GM12878 (cell line): ENCODE data around the gene SHROOM1. TPM values are rescaled to one million over a fixed set of nuclear protein-coding genes. Genes with fewer than 3 reads are reported as not detected.

Experiments
- ATAC-seq: fragments of 200-7000 bp; cut with Tn5 transposase; 3 replicates; pipeline ENCODE4 v1.9.1; 2020; ENCODE audit warnings: mild to moderate bottlenecking, moderate library complexity
- BruUV-seq: library from RNA; stranded (reverse); fragments of 400-500 nt; replicated peaks from 2 replicates; lab custom pipeline; 2021; lab: Mats Ljungman, UMichigan
- CTCF ChIA-PET: fragments of 300-600 bp; sonication (Branson Sonifier 250); formaldehyde crosslinking; extraction: SDS; loops from one replicate; lab custom pipeline; 2021; ENCODE audit warnings: inconsistent platforms; lab: Yijun Ruan, JAX
- POLR2A ChIA-PET: fragments of 350-600 bp; formaldehyde crosslinking; extraction: SDS; loops from one replicate; lab custom pipeline; 2021; ENCODE audit warnings: inconsistent platforms; lab: Charles Lee
- RAD21 ChIA-PET: fragments of 300-600 bp; sonication (Branson Sonifier 250); formaldehyde crosslinking; loops from one replicate; lab custom pipeline; 2023; ENCODE audit warnings: antibody characterized with exemption; ENCODE audit not compliant: unreplicated experiment; lab: Charles Lee
- SMC1A ChIA-PET: fragments of 300-600 bp; sonication (Branson Sonifier 250); formaldehyde crosslinking; loops from one replicate; lab custom pipeline; 2023; ENCODE audit not compliant: unreplicated experiment, uncharacterized antibody; lab: Charles Lee
- DNase-seq: peaks from one replicate; pipeline ENCODE4 v3.0.0-alpha.2; 2011; ENCODE audit warnings: low read depth, low spot score
- FAIRE-seq: peaks from 3 replicates; lab custom pipeline; 2011; peaks lifted over from hg19 to GRCh38; lab: Jason Lieb, UNC
- H2AFZ ChIP-seq: 2 replicates; pipeline ENCODE4 v1.6.0; 2011; ENCODE audit warnings: low read depth, low read length, control low read depth; ENCODE audit not compliant: control insufficient read depth
- H3K27ac ChIP-seq: 2 replicates; pipeline ENCODE4 v1.5.1; 2011; ENCODE audit warnings: control low read depth; ENCODE audit not compliant: control insufficient read depth, insufficient read depth
- H3K27me3 ChIP-seq, 2 experiments: replicated peaks in 1 of 2; 2 replicates each; pipeline versions ENCODE4 v1.6.0 to v1.6.1; 2011; ENCODE audit warnings: low read length in 1 of 2; ENCODE audit not compliant: control insufficient read depth in 2 of 2, insufficient read depth in 2 of 2
- H3K36me3 ChIP-seq, 2 experiments: 2 replicates each; pipeline ENCODE4 v1.5.1; 2011; ENCODE audit warnings: low read length in 1 of 2; ENCODE audit not compliant: control insufficient read depth in 2 of 2, insufficient read depth in 2 of 2
- H3K4me1 ChIP-seq: 2 replicates; pipeline ENCODE4 v1.6.1; 2011; ENCODE audit warnings: mild to moderate bottlenecking, low read length, moderate library complexity, mixed read lengths; ENCODE audit not compliant: control insufficient read depth, insufficient read depth
- H3K4me2 ChIP-seq: 2 replicates; pipeline ENCODE4 v1.6.0; 2011; ENCODE audit warnings: control low read depth; ENCODE audit not compliant: control insufficient read depth, insufficient read depth
- H3K4me3 ChIP-seq: fragments of 200-600 bp; sonication (generic); 2 replicates; pipeline ENCODE4 v1.5.1; 2016
- H3K79me2 ChIP-seq: 2 replicates; pipeline ENCODE4 v1.6.0; 2011; ENCODE audit warnings: low read length; ENCODE audit not compliant: control insufficient read depth, insufficient read depth
- H3K9ac ChIP-seq: 2 replicates; pipeline ENCODE4 v1.8.0; 2011; ENCODE audit warnings: low read length, control low read depth, mixed read lengths; ENCODE audit not compliant: control insufficient read depth, insufficient read depth
- H3K9me3 ChIP-seq: replicated peaks from 3 replicates; pipeline ENCODE4 v1.5.1; 2011; ENCODE audit warnings: mild to moderate bottlenecking, low read length; ENCODE audit not compliant: control insufficient read depth, insufficient read depth
- H4K20me1 ChIP-seq: 2 replicates; pipeline ENCODE4 v1.6.0; 2011; ENCODE audit not compliant: control insufficient read depth, insufficient read depth
- ATF3 ChIP-seq: IDR thresholded peaks from 2 replicates; pipeline ENCODE4 v1.6.1; 2011; ENCODE audit warnings: low read depth, mild to moderate bottlenecking, low read length, moderate library complexity, borderline replicate concordance; ENCODE audit errors: extremely low read depth
- CEBPB ChIP-seq, 2 experiments: fragments of 150-350 bp in 1 of 2; IDR thresholded peaks; 2 replicates each; pipeline ENCODE4 v1.6.1; 2012 to 2014; ENCODE audit warnings: low read depth in 2 of 2, low read length in 2 of 2, borderline replicate concordance in 1 of 2, inconsistent platforms in 1 of 2
- CHD1 ChIP-seq: IDR thresholded peaks from 2 replicates; pipeline ENCODE4 v1.6.1; 2012; ENCODE audit warnings: low read depth, low read length, improper control_type of control experiment
- CHD2 ChIP-seq: IDR thresholded peaks from 2 replicates; pipeline ENCODE4 v1.6.1; 2011; ENCODE audit warnings: low read depth, low read length, improper control_type of control experiment, borderline replicate concordance
- CREB1 ChIP-seq: IDR thresholded peaks from 2 replicates; pipeline ENCODE4 v1.6.1; 2012; ENCODE audit warnings: low read depth, mild to moderate bottlenecking, inconsistent platforms
- FOS ChIP-seq: IDR thresholded peaks from 3 replicates; pipeline ENCODE4 v1.6.1; 2011; ENCODE audit warnings: borderline replicate concordance; ENCODE audit not compliant: insufficient read length; ENCODE audit errors: extremely low read depth
- POLR2A ChIP-seq: IDR thresholded peaks from 2 replicates; pipeline ENCODE4 v1.6.1; 2011; ENCODE audit warnings: low read depth, mild to moderate bottlenecking, low read length
- POLR2AphosphoS2 ChIP-seq: IDR thresholded peaks from 2 replicates; pipeline ENCODE4 v1.6.1; 2011; ENCODE audit warnings: low read depth, mild to moderate bottlenecking, low read length, improper control_type of control experiment, moderate library complexity
- RBBP5 ChIP-seq: fragments of 200-600 bp; sonication (generic); conservative IDR thresholded peaks from 2 replicates; pipeline ENCODE4 v1.6.1; 2016
- RCOR1 ChIP-seq: conservative IDR thresholded peaks from 2 replicates; pipeline ENCODE4 v1.6.1; 2012; ENCODE audit warnings: low read depth, low read length, improper control_type of control experiment
- RELB ChIP-seq: fragments of 450-650 bp; IDR thresholded peaks from 2 replicates; pipeline ENCODE4 v1.6.1; 2017; ENCODE audit warnings: low read depth, mild to moderate bottlenecking, moderate library complexity
- SMAD1 ChIP-seq: fragments of 450-650 bp; IDR thresholded peaks from 2 replicates; pipeline ENCODE4 v1.6.1; 2018; ENCODE audit warnings: mild to moderate bottlenecking, low read depth; ENCODE audit not compliant: partially characterized antibody
- TARDBP ChIP-seq: IDR thresholded peaks from 2 replicates; pipeline ENCODE4 v1.6.1; 2016; ENCODE audit warnings: borderline replicate concordance
- ZBTB4 ChIP-seq: fragments of 450-650 bp; formaldehyde crosslinking; IDR thresholded peaks from 2 replicates; pipeline ENCODE4 v1.4.0; 2022; ENCODE audit warnings: mild to moderate bottlenecking, moderate library complexity
- ZNF24 ChIP-seq: fragments of 450-650 bp; IDR thresholded peaks from 2 replicates; pipeline ENCODE4 v1.6.1; 2017; ENCODE audit warnings: antibody characterized with exemption, mild to moderate bottlenecking
- WGBS: methylation state at CpG from one replicate; pipeline ENCODE4 v1.1.6; 2016; ENCODE audit warnings: low lambda C conversion rate; ENCODE audit not compliant: insufficient replicate concordance, insufficient coverage; ENCODE audit errors: missing lambda C conversion rate; 5-methylcytosine and 5-hydroxymethylcytosine counted together
- in situ Hi-C: fragments of 300-500 bp; cut with MboI; formaldehyde crosslinking; loops from 9 replicates; pipeline ENCODE4 v1.14.3; 2018; ENCODE audit warnings: mixed read lengths
- intact Hi-C: fragments of 100-400 bp; cut with micrococcal nuclease; formaldehyde crosslinking; loops from one replicate; pipeline ENCODE4 v1.14.2; 2022; ENCODE audit not compliant: unreplicated experiment
- polyA plus RNA-seq, 11 experiments: library from polyadenylated mRNA; depleted of rRNA in 4 of 11; unstranded in 6 of 11; stranded (reverse) in 5 of 11; fragments of >200 nt; fragmentation: Nextera tagmentation in 4 of 11; fragmentation: Illumina TruSeq in 1 of 11; extraction: Ambion mirVana in 4 of 11; extraction: Trizol in 1 of 11; gene quantifications; 1 replicate in 1 of 11; 2 replicates in 10 of 11; pipeline versions ENCODE4 v1.2.1 to v1.2.3, GENCODE V29; 2011 to 2016; ENCODE audit warnings: inconsistent platforms in 2 of 11, missing spikeins in 2 of 11, low read depth in 1 of 11
- total RNA-seq, 4 experiments: library from RNA; depleted of rRNA in 3 of 4; stranded (reverse); fragments of >200 nt in 3 of 4; fragmentation: Illumina TruSeq in 1 of 4; extraction: Trizol in 1 of 4; gene quantifications; 2 replicates each; pipeline versions ENCODE4 v1.2.1 to v1.2.3, GENCODE V29; 2013 to 2021

SHROOM1 gene
- total and polyA plus RNA-seq, 10 of the 15 experiments (the other 5 are each of a cell fraction or from before 2014, with no cell fraction given): 0.05 to 3.9 (median 1.3) TPM

GRCh38 chr5:132772291-132773070, 58.0 kb downstream of the SHROOM1 start:
- no peak for ATAC-seq
- Histone ChIP-seq H3K27me3 (no peaks in the 10 kb centered on the region), H4K20me1 (no peaks in the 10 kb centered on the region), H3K27ac (no peak overlapping the region), H3K4me2 (no peak overlapping the region), H3K4me3 (no peak overlapping the region), H3K36me3 (no peaks in the 10 kb centered on the region; a peak in 1 of 4 replicates), H3K9ac (no peak overlapping the region), H3K79me2 (peaks cover 9% of the 10 kb centered on the region), H3K4me1 (peaks cover under 1% of the 10 kb centered on the region; the same call in 1 of the 2 replicates), H2AFZ (no peak overlapping the region), H3K9me3 (no peaks in the 10 kb centered on the region)
- ChIA-PET CTCF (interaction anchor here (1.3 to 2.0 kb wide), 2 partner anchors 12 to 47 kb away, joined by 3 to 7 read pairs; no protein-coding TSS in a partner anchor), SMC1A (interaction anchor here (0.8 to 1.5 kb wide), 3 partner anchors 9 to 15 kb away, joined by 3 to 4 read pairs (median 3); no protein-coding TSS in a partner anchor), RAD21 (interaction anchor here (1.0 to 2.4 kb wide), 4 partner anchors 19 to 48 kb away, joined by 3 to 6 read pairs (median 4); no protein-coding TSS in a partner anchor), POLR2A (interaction anchor here (1.0 kb wide), 1 partner anchor 18 kb away, joined by 3 read pairs; no protein-coding TSS in a partner anchor)
- no peak for TF ChIP-seq RELB
- TF ChIP-seq CEBPB (IDR thresholded peaks at IDR 0.05; ENCODE audit: borderline replicate concordance in 1 of 2, low read depth in 2 of 2, low read length in 2 of 2): no peak
- no peak for TF ChIP-seq ZBTB4 (CRISPR knock-in tag)
- no peak for TF ChIP-seq POLR2AphosphoS2
- TF ChIP-seq ZNF24: no peak
- TF ChIP-seq POLR2A: no peak
- TF ChIP-seq TARDBP: no peak
- no peak for TF ChIP-seq ATF3
- TF ChIP-seq RBBP5: no peak
- TF ChIP-seq CHD1: no peak
- TF ChIP-seq RCOR1: no peak
- no peak for TF ChIP-seq FOS
- no peak for TF ChIP-seq CHD2
- TF ChIP-seq CREB1: no peak
- TF ChIP-seq SMAD1: no peak
- in situ Hi-C loops: no loop called here
- DNase-seq: no peak
- FAIRE-seq: no peak
- BruUV-seq: no TSS peak
- WGBS: 77% methylated on average over 8 of the region's 8 CpGs
- intact Hi-C loops: no loop called here
